ENCODE data around the gene COQ10A. TPM values are rescaled to one million over a fixed set of nuclear protein-coding genes. Genes with fewer than 3 reads are reported as not detected.

COQ10A gene
- polyA plus RNA-seq, 3 donors: 1.7 to 13.5 (median 2.0) TPM

DNA sequence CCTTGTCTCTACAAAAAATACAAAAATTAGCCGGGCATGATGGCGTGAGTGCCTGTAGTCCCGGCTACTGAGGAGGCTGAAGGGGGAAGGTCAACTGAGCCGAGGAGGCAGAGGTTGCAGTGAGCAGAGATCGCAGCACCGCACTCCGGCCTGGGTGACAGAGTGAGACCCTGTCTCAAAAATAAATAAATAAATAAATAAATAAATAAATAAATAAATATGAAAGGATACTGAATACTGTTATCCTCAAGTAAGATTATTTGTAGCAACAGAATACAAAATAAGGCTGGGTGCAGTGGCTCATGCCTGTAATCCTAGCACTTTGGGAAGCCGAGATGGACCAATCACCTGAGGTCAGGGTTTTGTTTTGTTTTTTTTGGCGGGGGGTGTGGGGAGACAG, 46.9 kb upstream of the COQ10A start:
- Mint-ChIP-seq H3K9me3 (no peaks in the 10 kb centered on the region), H3K36me3 (peaks cover 13 to 30% of the 10 kb centered on the region in 2 donors), H3K27me3 (ENCODE audit: low read depth in 3 of 3) (no peaks in the 10 kb centered on the region), H3K27ac (peak overlapping the region in 6 of 7 donors; percentile 71 to 99 (median 99)), H3K4me3 (no peak overlapping the region), H3K4me1 (peaks cover 42% of the 10 kb centered on the region)
- Histone ChIP-seq H3K9me3 (replicated peaks in 1 of 2; ENCODE audit: control insufficient read depth in 1 of 2, insufficient read depth in 1 of 2, low read length in 2 of 2) (no peaks in the 10 kb centered on the region), H3K27me3 (ENCODE audit: control insufficient read depth in 2 of 2, insufficient read depth in 2 of 2, low read length in 2 of 2) (no peaks in the 10 kb centered on the region), H3K27ac (ENCODE audit: low read depth in 1 of 2, low read length in 2 of 2) (peak overlapping the region in 1 of 2 donors; percentile 94), H3K9ac (ENCODE audit: insufficient read depth, low read length, poor library complexity, severe bottlenecking) (no peak overlapping the region), H3K4me3 (replicated peaks in 1 of 3; ENCODE audit: low read depth in 2 of 3, low read length in 3 of 3) (peak overlapping the region in 1 of 3 experiments; percentile 96), H3K4me2 (replicated peaks; ENCODE audit: extremely low read depth, low read length, poor library complexity, severe bottlenecking) (peak overlapping the region; percentile 31), H4K20me1 (ENCODE audit: insufficient read depth, low read length) (peaks cover 38% of the 10 kb centered on the region), H3K4me1 (ENCODE audit: control insufficient read depth in 1 of 2, insufficient read depth in 2 of 2, low read length in 2 of 2) (peaks cover 43 to 45% of the 10 kb centered on the region in 2 donors), H3K79me2 (ENCODE audit: insufficient read depth, low read length) (peaks cover 68% of the 10 kb centered on the region), H2AFZ (ENCODE audit: insufficient read depth, low read depth, low read length, poor library complexity, severe bottlenecking) (no peak overlapping the region), H3K36me3 (replicated peaks in 1 of 2; ENCODE audit: control insufficient read depth in 1 of 2, insufficient read depth in 2 of 2, low read length in 2 of 2) (peaks cover 17 to 29% of the 10 kb centered on the region in 2 donors)
- no CpG with 5 or more reads among the region's 9 CpGs for WGBS (ENCODE audit: insufficient coverage)
- no peak for DNase-seq
- TF ChIP-seq, protein P1, sequence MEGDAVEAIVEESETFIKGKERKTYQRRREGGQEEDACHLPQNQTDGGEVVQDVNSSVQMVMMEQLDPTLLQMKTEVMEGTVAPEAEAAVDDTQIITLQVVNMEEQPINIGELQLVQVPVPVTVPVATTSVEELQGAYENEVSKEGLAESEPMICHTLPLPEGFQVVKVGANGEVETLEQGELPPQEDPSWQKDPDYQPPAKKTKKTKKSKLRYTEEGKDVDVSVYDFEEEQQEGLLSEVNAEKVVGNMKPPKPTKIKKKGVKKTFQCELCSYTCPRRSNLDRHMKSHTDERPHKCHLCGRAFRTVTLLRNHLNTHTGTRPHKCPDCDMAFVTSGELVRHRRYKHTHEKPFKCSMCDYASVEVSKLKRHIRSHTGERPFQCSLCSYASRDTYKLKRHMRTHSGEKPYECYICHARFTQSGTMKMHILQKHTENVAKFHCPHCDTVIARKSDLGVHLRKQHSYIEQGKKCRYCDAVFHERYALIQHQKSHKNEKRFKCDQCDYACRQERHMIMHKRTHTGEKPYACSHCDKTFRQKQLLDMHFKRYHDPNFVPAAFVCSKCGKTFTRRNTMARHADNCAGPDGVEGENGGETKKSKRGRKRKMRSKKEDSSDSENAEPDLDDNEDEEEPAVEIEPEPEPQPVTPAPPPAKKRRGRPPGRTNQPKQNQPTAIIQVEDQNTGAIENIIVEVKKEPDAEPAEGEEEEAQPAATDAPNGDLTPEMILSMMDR (IDR thresholded peaks at IDR 0.05): no peak
- intact Hi-C loops (cut with micrococcal nuclease): loop anchor here (5.0 kb wide), 2 partner anchors 33 to 93 kb away; partner anchors contain the start of genes ESYT1 (in 1 of the 2) and SMARCC2 (in 1 of the 2)

DNA sequence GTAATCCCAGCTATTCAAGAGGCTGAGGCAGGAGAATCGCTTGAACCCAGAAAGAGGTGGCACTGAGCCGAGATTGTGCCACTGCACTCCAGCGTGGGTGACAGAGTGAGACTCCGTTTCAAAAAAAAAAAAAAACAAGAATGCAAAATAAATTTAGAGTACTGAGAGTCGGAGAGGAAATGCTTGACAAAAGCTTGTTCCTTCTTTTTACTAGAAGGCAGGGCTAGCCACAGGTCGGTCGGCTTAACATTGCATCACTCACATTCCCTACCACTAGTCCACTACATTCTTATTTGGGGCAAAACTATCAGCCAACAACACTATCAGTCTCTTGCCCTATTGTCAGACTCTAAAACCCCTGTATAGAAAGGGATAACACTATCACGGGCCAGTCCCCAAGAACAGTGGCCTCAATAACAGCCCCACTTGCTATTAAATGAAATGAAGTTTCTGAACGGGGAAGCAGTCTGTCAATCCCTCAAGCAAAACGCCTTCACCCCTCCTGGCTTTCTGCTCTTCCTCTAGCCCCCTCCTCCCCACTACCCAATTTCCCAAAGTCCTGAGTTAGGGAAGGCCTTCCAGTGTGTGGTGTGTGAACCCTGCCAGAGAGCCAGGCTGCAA, 46.0 kb upstream of the COQ10A start:
- H2AFZ ChIP-seq (ENCODE audit: insufficient read depth, low read depth, low read length, poor library complexity, severe bottlenecking): peak overlapping the region; percentile 92
- H3K4me1 ChIP-seq (ENCODE audit: control insufficient read depth in 1 of 2, insufficient read depth in 2 of 2, low read length in 2 of 2): peaks cover 44 to 48% of the 10 kb centered on the region in 2 donors
- TF ChIP-seq, protein P1 (IDR thresholded peaks at IDR 0.05): no peak

More for the DNA sequence above, 46.0 kb upstream of the COQ10A start:
- intact Hi-C loops (cut with micrococcal nuclease): loop anchor here (5.0 kb wide), 2 partner anchors 33 to 93 kb away; partner anchors contain the start of genes ESYT1 (in 1 of the 2) and SMARCC2 (in 1 of the 2)
- H3K4me2 ChIP-seq (replicated peaks; ENCODE audit: extremely low read depth, low read length, poor library complexity, severe bottlenecking): peak overlapping the region; percentile 93
- peaks cover 64% of the 10 kb centered on the region for H3K79me2 ChIP-seq (ENCODE audit: insufficient read depth, low read length)
- no peaks in the 10 kb centered on the region for H3K27me3 ChIP-seq (ENCODE audit: control insufficient read depth in 2 of 2, insufficient read depth in 2 of 2, low read length in 2 of 2)
- H3K27ac ChIP-seq (ENCODE audit: low read depth in 1 of 2, low read length in 2 of 2): peak overlapping the region; percentile 94
- peaks cover 46% of the 10 kb centered on the region for H3K4me1 Mint-ChIP-seq
- H3K27me3 Mint-ChIP-seq (ENCODE audit: low read depth in 3 of 3): no peaks in the 10 kb centered on the region
- H3K9me3 Mint-ChIP-seq: no peaks in the 10 kb centered on the region
- H3K9me3 ChIP-seq (replicated peaks in 1 of 2; ENCODE audit: control insufficient read depth in 1 of 2, insufficient read depth in 1 of 2, low read length in 2 of 2): no peaks in the 10 kb centered on the region
- H3K36me3 ChIP-seq (replicated peaks in 1 of 2; ENCODE audit: control insufficient read depth in 1 of 2, insufficient read depth in 2 of 2, low read length in 2 of 2): peaks cover 10 to 20% of the 10 kb centered on the region in 2 donors
- H3K9ac ChIP-seq (ENCODE audit: insufficient read depth, low read length, poor library complexity, severe bottlenecking): peak overlapping the region; percentile 82
- peak; percentile 61 to 90 (median 77) for DNase-seq
- H3K4me3 ChIP-seq (replicated peaks in 1 of 3; ENCODE audit: low read depth in 2 of 3, low read length in 3 of 3): peak overlapping the region; percentile 71 to 96 (median 85)
- 4% methylated on average over 5 of the region's 10 CpGs for WGBS (ENCODE audit: insufficient coverage)
- peaks cover 7 to 21% of the 10 kb centered on the region in 2 donors for H3K36me3 Mint-ChIP-seq
- H4K20me1 ChIP-seq (ENCODE audit: insufficient read depth, low read length): peaks cover 29% of the 10 kb centered on the region
- peak overlapping the region; percentile 98 to 100 (median 99) for H3K27ac Mint-ChIP-seq
- H3K4me3 Mint-ChIP-seq: peak overlapping the region; percentile 95 to 98
